Measurements from ENCODE around the gene IFT80. TPM values are rescaled to one million over a fixed set of nuclear protein-coding genes. Genes with fewer than 3 reads are reported as not detected.

Gene IFT80
- polyA plus RNA-seq, 1 donor (not counting 4 experiments of a cell fraction or from before 2014, with no cell fraction given) = 23.6 TPM

DNA sequence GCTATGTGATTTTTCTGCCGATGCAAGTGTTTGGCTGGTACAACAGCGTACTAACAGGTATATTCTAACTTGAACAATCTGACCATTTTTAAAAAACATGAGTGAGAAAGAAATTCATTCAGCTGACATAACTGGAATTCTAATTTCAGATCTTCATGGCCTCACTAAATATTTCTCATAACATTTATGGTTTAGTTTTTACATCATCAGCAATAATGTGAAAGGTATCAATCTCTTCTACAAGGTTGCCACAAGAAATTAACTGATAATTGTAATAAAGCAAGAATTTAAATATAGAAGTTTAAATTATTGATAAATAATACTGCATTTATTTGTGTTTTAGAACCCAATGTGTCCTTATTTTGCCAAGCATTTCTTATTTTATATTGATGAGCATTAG lies 179.0 kb downstream of the IFT80 start:
- TF ChIP-seq EZH2 (IDR thresholded peaks at IDR 0.05; ENCODE audit: low read length) (no peak), CTCF (optimal IDR thresholded peaks at IDR 0.05 in 1 of 3, IDR thresholded peaks at IDR 0.05 in 1 of 3, conservative IDR thresholded peaks at IDR 0.05 in 1 of 3; ENCODE audit: extremely low read depth in 1 of 3, insufficient read depth in 2 of 3, low read length in 3 of 3) (no peak)
- no peak for DNase-seq (ENCODE audit: low read depth, low spot score)
- H3K27me3 ChIP-seq (ENCODE audit: control insufficient read depth, extremely low read depth, insufficient read depth, low read length) = peaks cover 28% of the 10 kb centered on the region

DNA sequence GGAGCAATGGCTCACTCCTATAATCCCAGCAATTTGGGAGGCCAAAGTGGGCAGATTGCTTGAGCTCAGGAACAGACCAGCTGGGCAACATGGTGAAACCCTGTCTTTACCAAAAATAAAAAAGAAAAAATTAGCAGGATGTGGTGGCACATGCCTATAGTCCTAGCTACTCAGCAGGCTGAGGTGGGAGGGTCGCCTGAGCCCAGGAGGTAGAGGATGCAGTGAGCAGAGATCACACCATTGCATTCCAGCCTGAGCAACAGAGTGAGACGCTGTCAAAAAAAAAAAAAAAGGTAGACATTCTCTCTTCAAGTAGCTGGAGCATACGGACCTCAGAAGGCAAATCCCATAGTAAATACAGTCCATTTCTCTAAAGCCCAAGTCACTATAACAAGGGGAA lies 180.9 kb downstream of the IFT80 start:
- no peak for DNase-seq (ENCODE audit: low read depth, low spot score)
- Histone ChIP-seq H3K4me1 (ENCODE audit: control insufficient read depth, extremely low read depth, insufficient read depth, low read length) (no peaks in the 10 kb centered on the region), H3K4me3 (ENCODE audit: control insufficient read depth in 2 of 3, extremely low read depth in 1 of 3, insufficient read depth in 2 of 3, low read depth in 1 of 3, low read length in 3 of 3) (no peak overlapping the region), H3K4me2 (ENCODE audit: control insufficient read depth, extremely low read depth, insufficient read depth, low read depth, low read length) (no peak overlapping the region), H3K79me2 (ENCODE audit: control insufficient read depth, insufficient read depth, low read length) (no peaks in the 10 kb centered on the region), H3K9ac (ENCODE audit: control insufficient read depth, extremely low read depth, insufficient read depth, low read length) (no peak overlapping the region), H2AFZ (ENCODE audit: control insufficient read depth, low read length) (no peak overlapping the region), H3K36me3 (ENCODE audit: control insufficient read depth in 2 of 2, extremely low read depth in 1 of 2, insufficient read depth in 2 of 2, low read length in 2 of 2) (no peaks in the 10 kb centered on the region), H3K27ac (ENCODE audit: control insufficient read depth, insufficient read depth, low read length) (no peak overlapping the region), H3K9me1 (ENCODE audit: control insufficient read depth, extremely low read depth, insufficient read depth, low read length) (no peaks in the 10 kb centered on the region), H3K27me3 (ENCODE audit: control insufficient read depth, extremely low read depth, insufficient read depth, low read length) (peaks cover 12% of the 10 kb centered on the region), H4K20me1 (ENCODE audit: control insufficient read depth, extremely low read depth, insufficient read depth, low read length) (no peaks in the 10 kb centered on the region), H3K9me3 (ENCODE audit: control insufficient read depth, low read depth, low read length) (no peaks in the 10 kb centered on the region)
- dilution Hi-C loops (cut with MboI; ENCODE audit: extremely low pct_ligation_motif_present, low sequenced_read_pairs) = no loop called here
- TF ChIP-seq EZH2 (IDR thresholded peaks at IDR 0.05; ENCODE audit: low read length) (no peak), CTCF (optimal IDR thresholded peaks at IDR 0.05 in 1 of 3, IDR thresholded peaks at IDR 0.05 in 1 of 3, conservative IDR thresholded peaks at IDR 0.05 in 1 of 3; ENCODE audit: extremely low read depth in 1 of 3, insufficient read depth in 2 of 3, low read length in 3 of 3) (no peak)
- FAIRE-seq = no peak

More for the DNA sequence above, 179.0 kb downstream of the IFT80 start:
- Histone ChIP-seq H3K27ac (ENCODE audit: control insufficient read depth, insufficient read depth, low read length) (no peak overlapping the region), H3K4me2 (ENCODE audit: control insufficient read depth, extremely low read depth, insufficient read depth, low read depth, low read length) (no peak overlapping the region), H3K79me2 (ENCODE audit: control insufficient read depth, insufficient read depth, low read length) (no peaks in the 10 kb centered on the region), H4K20me1 (ENCODE audit: control insufficient read depth, extremely low read depth, insufficient read depth, low read length) (no peaks in the 10 kb centered on the region), H3K9me1 (ENCODE audit: control insufficient read depth, extremely low read depth, insufficient read depth, low read length) (no peaks in the 10 kb centered on the region), H3K9me3 (ENCODE audit: control insufficient read depth, low read depth, low read length) (no peaks in the 10 kb centered on the region), H3K36me3 (ENCODE audit: control insufficient read depth in 2 of 2, extremely low read depth in 1 of 2, insufficient read depth in 2 of 2, low read length in 2 of 2) (no peaks in the 10 kb centered on the region), H3K4me1 (ENCODE audit: control insufficient read depth, extremely low read depth, insufficient read depth, low read length) (no peaks in the 10 kb centered on the region), H3K9ac (ENCODE audit: control insufficient read depth, extremely low read depth, insufficient read depth, low read length) (no peak overlapping the region), H2AFZ (ENCODE audit: control insufficient read depth, low read length) (no peak overlapping the region), H3K4me3 (ENCODE audit: control insufficient read depth in 2 of 3, extremely low read depth in 1 of 3, insufficient read depth in 2 of 3, low read depth in 1 of 3, low read length in 3 of 3) (no peak overlapping the region)
- FAIRE-seq = no peak
- dilution Hi-C loops (cut with MboI; ENCODE audit: extremely low pct_ligation_motif_present, low sequenced_read_pairs) = no loop called here

All from keratinocyte (primary cell).